Epithelial cell of prostate (primary cell): ENCODE results near the gene CPNE5.

ENCODE experiments used
- DNase-seq: peaks from one replicate; pipeline ENCODE4 v3.0.0-alpha.2; 2011; ENCODE audit warnings: low read depth, low spot score
- H3K27ac ChIP-seq: fragments of 450-650 bp; 2 replicates; pipeline ENCODE4 v1.5.1; 2017; ENCODE audit warnings: mild to moderate bottlenecking

CPNE5 gene

GRCh38 chr6:36837022-36837339, 2.3 kb downstream of the CPNE5 start:
- no peak for DNase-seq
- no peak overlapping the region for H3K27ac ChIP-seq

GRCh38 chr6:36836111-36837021, 2.9 kb downstream of the CPNE5 start:
- H3K27ac ChIP-seq, result no peak overlapping the region
- no peak for DNase-seq

DNA sequence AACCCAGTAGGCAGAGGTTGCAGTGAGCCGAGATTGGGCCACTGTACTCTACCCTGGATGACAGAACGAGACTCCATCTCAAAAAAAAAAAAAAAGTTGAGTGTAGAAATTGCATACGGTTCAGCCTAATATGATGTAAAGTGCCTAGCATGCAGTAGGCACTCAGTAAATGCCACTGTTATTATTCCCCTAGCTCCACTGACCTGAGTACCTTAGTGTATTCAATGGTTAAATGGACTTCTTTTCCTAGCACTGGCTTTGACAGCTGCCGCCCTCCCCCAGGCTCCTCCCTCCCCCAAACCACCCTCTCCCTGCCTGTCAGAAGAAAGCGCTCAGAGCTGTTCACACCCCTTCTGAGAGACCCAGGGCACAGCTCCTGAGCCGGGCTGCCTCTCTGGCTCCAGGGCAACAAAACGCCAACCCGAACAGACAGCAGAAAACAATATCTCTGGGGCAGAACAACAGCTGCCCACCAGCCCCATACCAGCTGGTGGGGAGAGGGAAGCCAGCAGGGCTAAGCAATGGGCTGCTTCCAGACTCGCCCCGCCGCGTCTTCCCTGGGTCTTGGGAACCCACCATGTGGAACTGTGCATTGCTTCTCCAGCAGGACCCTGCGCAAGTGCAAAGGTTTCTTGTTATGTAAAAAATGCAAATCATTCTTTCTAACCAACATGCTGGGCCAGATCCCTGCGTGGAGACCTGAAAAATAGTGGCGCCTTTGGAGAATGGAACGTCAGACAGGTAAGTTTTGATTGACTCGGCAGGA, 4.5 kb downstream of the CPNE5 start:
- no peak overlapping the region for H3K27ac ChIP-seq
- no peak for DNase-seq

GRCh38 chr6:36833182-36833789, 6.0 kb downstream of the CPNE5 start:
- no peak for DNase-seq
- H3K27ac ChIP-seq, result no peak overlapping the region

DNA sequence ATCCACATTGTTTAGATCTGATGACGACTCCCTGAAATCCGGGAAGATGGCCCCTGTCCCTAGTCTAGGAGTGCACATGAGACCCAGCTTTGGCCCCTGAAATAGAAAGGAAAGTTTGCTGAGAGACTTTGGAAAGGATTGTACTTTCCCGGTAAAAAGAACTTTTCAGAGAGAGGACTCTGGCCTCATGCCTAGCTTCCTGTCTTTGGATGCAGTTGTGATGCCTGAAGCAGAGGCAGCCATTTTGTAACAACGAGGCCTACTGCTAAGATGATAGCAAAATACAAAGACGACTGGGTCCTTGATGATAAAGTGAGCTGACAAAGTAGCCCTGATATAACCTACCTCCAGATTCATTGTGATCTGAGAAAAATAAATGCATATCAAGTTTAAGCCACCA, 6.9 kb downstream of the CPNE5 start:
- no peak for DNase-seq
- H3K27ac ChIP-seq, result no peak overlapping the region

- no peak for DNase-seq
- H3K27ac ChIP-seq, result no peak overlapping the region
These were observed 8.7 kb downstream of the CPNE5 start for GRCh38 chr6:36830577-36830976.

DNA sequence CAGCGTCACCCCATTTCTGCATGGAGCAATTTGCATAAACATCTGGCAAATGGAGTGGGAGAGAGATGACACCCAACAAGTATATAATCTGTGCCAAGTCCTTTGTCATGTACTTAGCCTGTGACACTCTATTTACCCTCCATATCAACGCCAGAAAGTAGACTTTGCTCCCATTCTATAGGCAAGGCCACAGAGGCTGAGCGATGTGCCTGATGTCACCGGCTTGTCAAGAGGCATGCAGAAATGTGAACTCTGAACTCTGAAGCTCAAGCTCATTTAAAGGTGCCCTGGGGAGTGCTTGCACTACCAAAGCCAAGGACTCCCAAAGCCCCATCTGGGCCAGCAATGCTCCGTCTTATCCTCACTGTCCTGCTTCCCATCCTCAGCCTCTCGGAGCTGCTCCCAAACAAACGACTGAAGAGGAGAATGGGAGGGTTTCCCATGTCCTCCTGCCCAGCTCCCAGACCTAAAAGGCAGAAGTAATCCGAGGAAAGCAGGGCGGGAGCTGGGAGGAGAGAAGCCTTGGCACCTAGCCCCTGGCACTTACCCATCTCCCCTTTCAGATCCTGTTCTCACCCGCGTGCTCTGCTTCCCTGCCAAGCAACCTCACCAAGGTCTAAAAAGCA, 9.2 kb downstream of the CPNE5 start:
- H3K27ac ChIP-seq, result no peak overlapping the region
- DNase-seq, result no peak

- DNase-seq, result peak; percentile 31
- no peak overlapping the region for H3K27ac ChIP-seq
These were observed 11.8 kb downstream of the CPNE5 start for GRCh38 chr6:36827261-36828079.

DNA sequence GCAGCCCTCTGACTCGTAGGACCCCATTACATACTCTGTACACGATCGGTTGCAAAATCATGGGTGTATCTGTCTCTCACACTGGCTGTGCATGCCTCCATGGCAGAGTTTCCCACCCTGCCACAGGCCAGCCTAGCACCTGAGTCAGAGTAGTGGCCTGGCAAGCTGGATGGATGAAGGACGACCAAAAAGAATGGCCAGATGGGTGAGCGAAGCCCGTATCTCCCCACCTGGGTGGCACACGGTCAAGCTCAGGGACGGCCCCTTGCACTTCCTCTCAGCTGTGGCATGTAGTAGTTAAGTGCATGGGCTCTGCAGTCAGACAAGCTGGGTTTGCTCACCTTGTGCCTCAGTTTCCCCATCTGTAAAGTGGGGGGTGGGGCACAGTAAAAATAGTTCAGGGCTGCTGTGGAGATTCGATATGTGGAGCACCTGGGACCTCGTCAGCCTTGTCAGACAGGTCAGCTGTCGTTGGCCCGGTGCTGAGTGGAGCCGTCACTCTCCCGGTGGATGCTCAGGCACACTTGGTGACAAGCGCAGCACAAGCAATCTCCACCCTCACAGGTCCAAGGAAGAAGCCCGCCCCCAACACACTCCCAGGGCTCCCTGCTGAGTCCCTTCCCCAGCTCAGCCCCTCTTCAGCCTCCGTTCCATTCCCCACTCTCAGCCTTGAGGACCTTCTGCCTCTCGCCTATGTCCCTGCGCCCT, 12.6 kb downstream of the CPNE5 start:
- no peak for DNase-seq
- no peak overlapping the region for H3K27ac ChIP-seq

- no peak for DNase-seq
- no peak overlapping the region for H3K27ac ChIP-seq
These were observed 13.2 kb downstream of the CPNE5 start for GRCh38 chr6:36825994-36826393.

GRCh38 chr6:36825452-36825851, 13.8 kb downstream of the CPNE5 start:
- DNase-seq, result no peak
- H3K27ac ChIP-seq, result no peak overlapping the region

DNA sequence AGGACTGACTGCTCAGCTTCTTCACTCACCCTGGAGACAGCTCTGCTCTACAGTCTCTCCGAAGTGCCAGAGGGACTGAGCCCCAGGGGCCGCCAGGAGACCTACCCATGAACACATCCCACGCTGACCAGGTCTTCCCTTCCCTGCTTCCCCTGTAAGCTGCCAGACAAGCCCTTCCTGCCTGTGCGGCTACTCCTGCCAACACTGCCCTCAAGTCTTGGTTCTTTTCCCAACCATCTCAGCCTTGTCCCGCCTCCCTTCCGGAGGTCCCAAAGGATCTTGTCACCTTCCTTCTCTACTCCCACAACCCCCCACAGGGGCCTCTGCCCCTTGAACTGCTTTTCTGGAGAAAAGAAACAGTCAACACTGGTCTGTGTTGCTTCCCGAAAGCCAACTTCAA, 15.0 kb downstream of the CPNE5 start:
- DNase-seq, result no peak
- H3K27ac ChIP-seq, result no peak overlapping the region

DNA sequence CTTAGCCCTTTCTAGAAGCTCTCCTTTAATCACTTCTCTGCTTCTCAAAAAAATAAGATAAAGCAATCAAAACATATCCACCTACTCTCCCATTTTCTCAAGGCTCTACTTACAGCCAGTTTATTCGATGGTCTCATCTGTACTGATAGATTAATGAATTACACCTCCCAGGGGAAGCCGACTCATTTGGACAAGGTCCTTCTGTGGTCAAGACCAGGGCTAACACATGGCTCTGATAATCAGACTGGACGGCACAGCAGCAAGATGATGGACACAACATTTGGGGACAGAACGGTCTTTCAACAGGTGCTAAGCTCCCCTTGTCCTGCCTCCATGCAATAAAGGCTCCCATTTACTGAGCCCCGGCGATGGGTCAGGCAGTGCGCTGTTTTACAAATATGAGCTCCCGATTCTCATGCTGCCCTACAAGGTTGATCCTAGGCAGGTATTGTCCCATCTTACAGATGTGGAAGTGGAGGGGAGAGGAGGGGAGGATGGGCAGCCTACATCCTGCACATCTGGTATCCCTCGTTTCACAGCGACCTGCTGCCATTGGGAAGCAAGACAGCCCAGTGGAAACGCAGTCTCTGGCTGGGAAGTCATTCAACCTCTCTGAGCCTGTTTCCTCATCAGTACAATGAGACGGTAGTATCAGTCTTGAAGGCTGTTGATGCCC, 15.7 kb downstream of the CPNE5 start:
- no peak overlapping the region for H3K27ac ChIP-seq
- DNase-seq, result no peak

GRCh38 chr6:36822506-36823269, 16.6 kb downstream of the CPNE5 start:
- H3K27ac ChIP-seq, result no peak overlapping the region
- DNase-seq, result no peak

- peak overlapping the region; percentile 64 for H3K27ac ChIP-seq
- DNase-seq, result no peak
These were observed 17.5 kb downstream of the CPNE5 start for GRCh38 chr6:36821581-36822335.

DNA sequence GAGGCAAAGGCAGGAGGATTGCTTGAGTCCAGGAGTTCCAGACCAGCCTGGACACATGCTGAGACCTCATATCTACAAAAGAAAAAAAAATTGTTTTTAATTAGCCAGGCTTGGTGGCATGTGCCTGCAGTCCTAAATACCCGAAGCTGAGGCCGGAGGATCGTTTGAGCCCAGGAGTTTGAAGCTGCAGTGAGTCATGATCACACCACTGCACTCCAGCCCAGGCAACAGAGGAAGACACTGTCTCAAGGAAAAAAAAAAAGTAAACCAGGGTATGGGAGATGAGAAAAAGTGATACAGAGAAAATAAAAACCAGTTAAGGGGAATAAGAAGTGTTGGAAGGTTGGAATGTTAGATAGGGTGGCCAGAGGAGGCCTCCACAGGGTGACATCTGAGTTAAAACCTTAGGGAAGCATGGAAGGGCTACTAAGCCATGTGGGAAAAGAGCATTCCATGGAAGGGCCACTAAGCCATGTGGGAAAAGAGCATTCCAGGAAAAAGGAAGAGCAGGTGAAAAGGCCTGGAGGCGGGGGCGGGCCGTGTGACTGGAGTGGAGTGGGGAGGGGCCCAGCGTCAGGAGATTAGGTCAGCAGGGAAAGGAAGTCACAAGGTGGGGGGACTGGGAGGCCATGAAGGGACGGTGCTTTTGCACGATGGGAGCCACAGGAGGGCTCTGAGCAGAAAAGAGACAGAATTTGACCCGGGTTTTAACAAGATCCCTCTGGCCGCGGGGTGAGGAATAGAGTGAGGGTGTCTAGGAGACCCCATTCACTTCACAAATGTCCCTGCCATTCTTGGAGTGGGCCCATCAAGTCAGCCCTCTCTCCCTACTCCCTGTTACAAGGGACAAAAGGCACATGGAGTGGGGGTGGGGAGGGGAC, 18.3 kb downstream of the CPNE5 start:
- H3K27ac ChIP-seq, result peak overlapping the region; percentile 64

More for the DNA sequence above, 18.3 kb downstream of the CPNE5 start:
- no peak for DNase-seq
